ENCODE measurements around the gene HPRT1. TPM values are rescaled to one million over a fixed set of nuclear protein-coding genes. Genes with fewer than 3 reads are reported as not detected.

Gene HPRT1
- total RNA-seq, 1 donor from 2014 or later, result 33.9 TPM

DNA sequence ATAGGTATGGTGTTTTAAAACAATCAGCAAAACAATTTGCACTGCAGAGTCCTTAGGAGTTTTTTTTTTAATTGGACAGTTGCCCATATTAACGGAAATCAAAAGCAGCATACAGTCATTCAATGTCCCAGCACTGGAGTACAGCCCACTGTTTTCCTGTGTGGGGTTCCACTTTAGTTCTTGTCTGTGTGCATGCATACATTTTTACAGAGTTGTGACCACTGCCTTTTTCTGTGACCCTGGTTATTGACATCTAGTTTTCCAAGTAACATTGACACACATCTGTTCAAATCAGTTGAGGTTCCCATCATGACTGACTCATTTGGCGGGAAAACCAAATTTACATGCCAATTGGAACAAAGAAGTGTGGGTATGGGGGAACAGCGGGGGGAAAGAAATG is 83.3 kb downstream of the HPRT1 start:
- no peak for DNase-seq (ENCODE audit: low spot score)

DNA sequence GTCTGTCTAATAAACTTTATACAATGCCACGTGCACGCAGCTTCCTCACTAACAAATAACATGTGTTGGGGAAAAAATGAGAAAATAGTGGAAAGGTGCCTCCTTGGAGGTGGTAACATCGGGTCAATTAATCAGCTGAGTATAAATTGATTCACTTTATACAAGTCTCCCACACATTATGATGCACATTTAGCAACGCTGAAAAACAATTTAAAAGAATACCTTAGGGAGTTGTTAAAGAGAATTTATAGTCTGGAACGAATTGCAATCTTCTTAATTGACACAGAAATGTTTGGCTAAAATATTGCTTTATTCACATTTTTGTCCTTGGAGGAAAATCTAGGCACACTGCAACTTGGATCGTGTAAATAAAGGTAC is 84.2 kb downstream of the HPRT1 start:
- DNase-seq (ENCODE audit: low spot score), result peak; percentile 13

DNA sequence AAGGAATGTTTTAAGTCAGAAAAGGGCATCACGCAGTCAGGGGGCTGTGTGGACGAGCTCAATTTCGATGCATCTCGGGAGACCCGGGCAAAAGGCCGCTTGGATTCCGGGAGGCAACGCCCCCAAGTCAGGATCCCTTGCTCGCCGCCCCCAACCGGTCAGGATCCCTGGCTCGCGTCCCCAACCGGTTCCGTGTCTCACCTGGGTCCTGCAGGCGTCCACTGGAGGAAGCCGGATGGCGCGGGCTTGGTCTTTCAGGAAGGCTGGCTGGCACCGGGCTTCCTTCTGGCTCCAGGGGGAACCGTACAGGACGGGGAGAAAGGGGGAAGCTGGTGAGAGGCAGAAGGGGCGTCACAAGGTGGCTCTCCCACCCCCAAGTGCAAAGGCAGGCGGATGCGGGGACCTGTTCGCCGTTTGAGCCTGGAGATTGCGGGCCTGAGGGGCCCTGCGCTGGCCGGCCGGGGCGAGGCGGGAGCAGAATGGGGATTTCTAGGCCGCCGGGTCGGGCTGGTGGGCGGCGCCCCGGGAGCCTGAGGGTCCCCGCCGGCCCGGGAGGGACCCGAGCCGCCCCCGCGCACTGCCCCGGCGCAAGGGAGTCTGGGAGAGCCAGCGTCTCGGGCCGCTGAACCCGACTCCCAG is 84.7 kb downstream of the HPRT1 start:
- DNase-seq (ENCODE audit: low spot score), result peak; percentile 17

DNA sequence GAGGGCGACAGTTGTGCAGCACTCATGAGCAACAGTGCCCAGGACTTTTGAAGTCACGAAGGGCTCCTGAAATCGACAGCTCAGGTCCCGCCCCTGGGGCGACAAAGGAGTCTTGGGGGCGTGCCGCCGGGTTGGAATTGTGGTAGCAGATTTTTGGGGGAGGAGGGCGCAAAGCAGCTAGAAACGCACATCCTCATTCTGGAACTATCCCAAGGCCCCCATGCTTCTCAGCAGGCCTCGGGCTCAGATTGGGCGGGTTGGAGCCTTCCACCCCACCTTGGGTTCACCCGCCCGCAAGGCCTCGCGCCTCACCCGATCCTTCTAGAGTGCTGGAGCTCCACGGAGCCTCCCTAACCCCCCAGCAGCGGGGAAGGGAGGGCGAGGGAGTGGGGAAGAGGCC is 85.5 kb downstream of the HPRT1 start:
- peak; percentile 23 for DNase-seq (ENCODE audit: low spot score)

- no peak for DNase-seq (ENCODE audit: low spot score)
These were observed 86.2 kb downstream of the HPRT1 start for GRCh38 chrX:134546187-134546586.

GRCh38 chrX:134547047-134547679 is 87.2 kb downstream of the HPRT1 start:
- peak; percentile 48 for DNase-seq (ENCODE audit: low spot score)

DNA sequence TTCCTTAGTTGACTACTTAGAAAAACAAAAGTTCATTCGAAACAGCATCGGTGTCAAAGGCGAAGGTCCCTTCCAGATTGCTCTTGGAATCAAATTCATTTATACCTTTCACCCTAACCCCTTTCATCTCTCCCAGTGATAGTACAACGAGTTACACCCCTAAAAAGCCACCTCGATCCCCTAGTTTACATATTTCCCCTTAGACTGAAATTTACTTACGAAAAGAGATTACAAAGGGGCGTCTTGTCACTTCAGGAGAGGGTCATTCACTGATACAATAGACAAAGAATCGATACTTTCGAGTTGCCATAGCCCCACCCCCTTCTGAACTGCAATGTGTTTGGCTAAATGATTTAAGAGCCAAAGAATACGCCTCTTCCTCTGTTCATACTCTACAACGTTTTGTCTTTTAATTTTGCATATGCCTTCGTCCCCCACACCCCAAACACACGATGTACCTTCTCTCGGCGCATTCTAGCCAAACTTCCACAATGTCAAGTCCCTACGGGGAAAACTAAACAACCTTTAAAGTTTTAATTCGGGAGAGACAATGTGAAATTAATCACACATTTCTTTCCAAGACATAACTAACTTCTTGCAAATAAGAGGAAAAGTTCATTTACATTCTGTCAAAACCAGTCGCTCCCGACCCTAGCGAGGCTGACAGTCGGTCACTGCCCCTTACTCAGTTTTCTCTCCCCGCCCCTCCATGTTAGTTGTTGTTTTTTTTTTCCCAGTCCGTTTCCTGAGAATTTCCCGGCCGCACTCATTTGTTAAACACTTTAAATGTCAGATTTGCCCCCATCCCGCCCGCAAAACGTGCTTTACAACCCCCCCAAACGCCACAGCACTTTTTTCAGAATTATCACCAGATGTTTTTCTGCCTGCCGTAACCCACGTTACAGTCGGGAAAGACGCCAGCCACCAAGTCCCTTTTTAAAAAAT is 88.6 kb downstream of the HPRT1 start:
- DNase-seq (ENCODE audit: low spot score), result peak; percentile 23

Other genes with a start within 250 kb of the HPRT1 start
- gene CCDC160, start 223.0 kb upstream of the HPRT1 start, total RNA-seq (ENCODE audit: insufficient read depth, low replicate concordance), result not detected
- gene PHF6, start 86.9 kb upstream of the HPRT1 start, total RNA-seq (ENCODE audit: insufficient read depth, low replicate concordance), result 19.5 TPM
- 8.4 TPM for gene PLAC1, start 198.3 kb downstream of the HPRT1 start, total RNA-seq (ENCODE audit: insufficient read depth, low replicate concordance)

Measured in umbilical cord (tissue), 2 donors.